ENCODE results near the gene ZNF442.

The ZNF442 gene

DNA sequence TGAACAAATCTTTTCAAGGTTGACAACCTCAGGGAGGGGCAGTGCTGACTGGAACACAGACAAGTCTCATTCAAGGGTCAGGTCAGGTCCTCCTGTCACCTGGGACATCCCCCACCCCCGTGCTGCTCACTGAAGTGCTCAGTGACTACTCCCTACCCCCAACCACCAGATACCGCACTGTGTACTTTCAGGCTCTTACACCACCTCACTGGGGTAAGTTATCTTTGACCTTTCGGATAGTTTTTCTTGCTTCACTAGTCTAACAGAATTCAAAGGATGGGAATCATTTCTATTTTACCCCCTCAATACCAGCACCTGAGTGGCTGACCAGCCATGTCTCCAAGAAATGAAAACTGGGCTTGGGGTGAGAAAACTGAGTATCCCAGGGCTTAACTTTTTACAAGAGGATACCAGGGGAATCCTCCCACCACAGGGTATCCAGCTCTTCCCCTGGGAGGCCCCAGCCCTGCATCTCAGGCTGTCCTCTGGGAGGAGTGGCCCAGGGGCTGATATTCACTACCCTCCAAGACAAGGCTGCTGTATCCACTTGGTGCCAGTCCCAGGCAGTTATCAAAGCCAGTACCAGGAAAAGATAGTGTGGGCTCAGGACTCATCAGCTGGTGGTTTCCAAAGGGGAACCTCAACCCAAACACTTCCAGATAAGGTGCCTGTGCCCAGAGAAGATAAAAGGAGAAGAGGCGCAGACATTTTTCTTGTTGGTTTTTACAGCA is 34.1 kb downstream of the ZNF442 start:
- TF ChIP-seq TAF1 (IDR thresholded peaks at IDR 0.05; ENCODE audit: borderline replicate concordance, insufficient read depth, low read length) (no peak), REST (IDR thresholded peaks at IDR 0.05; ENCODE audit: insufficient read depth in 1 of 2, low read depth in 2 of 2, low read length in 2 of 2) (no peak), SIN3A (IDR thresholded peaks at IDR 0.05; ENCODE audit: borderline replicate concordance, insufficient read depth, low read length) (no peak), POLR2AphosphoS5 (IDR thresholded peaks at IDR 0.05; ENCODE audit: low read depth, low read length) (no peak), FOXP2 (optimal IDR thresholded peaks at IDR 0.05; ENCODE audit: borderline replicate concordance, extremely low read depth, extremely low read length, insufficient read depth) (no peak)

GRCh38 chr19:12330340-12330739 is 35.1 kb downstream of the ZNF442 start:
- TF ChIP-seq POLR2AphosphoS5 (IDR thresholded peaks at IDR 0.05; ENCODE audit: low read depth, low read length) (no peak), TAF1 (IDR thresholded peaks at IDR 0.05; ENCODE audit: borderline replicate concordance, insufficient read depth, low read length) (no peak), SIN3A (IDR thresholded peaks at IDR 0.05; ENCODE audit: borderline replicate concordance, insufficient read depth, low read length) (no peak), FOXP2 (optimal IDR thresholded peaks at IDR 0.05; ENCODE audit: borderline replicate concordance, extremely low read depth, extremely low read length, insufficient read depth) (no peak), REST (IDR thresholded peaks at IDR 0.05; ENCODE audit: insufficient read depth in 1 of 2, low read depth in 2 of 2, low read length in 2 of 2) (no peak)

GRCh38 chr19:12325690-12326089 is 39.8 kb downstream of the ZNF442 start:
- TF ChIP-seq POLR2AphosphoS5 (IDR thresholded peaks at IDR 0.05; ENCODE audit: low read depth, low read length): no peak
- TF ChIP-seq REST (IDR thresholded peaks at IDR 0.05; ENCODE audit: insufficient read depth in 1 of 2, low read depth in 2 of 2, low read length in 2 of 2): no peak
- TF ChIP-seq FOXP2 (optimal IDR thresholded peaks at IDR 0.05; ENCODE audit: borderline replicate concordance, extremely low read depth, extremely low read length, insufficient read depth): no peak
- TF ChIP-seq SIN3A (IDR thresholded peaks at IDR 0.05; ENCODE audit: borderline replicate concordance, insufficient read depth, low read length): no peak
- TF ChIP-seq TAF1 (IDR thresholded peaks at IDR 0.05; ENCODE audit: borderline replicate concordance, insufficient read depth, low read length): no peak

- TF ChIP-seq REST (IDR thresholded peaks at IDR 0.05; ENCODE audit: insufficient read depth in 1 of 2, low read depth in 2 of 2, low read length in 2 of 2) (no peak), POLR2AphosphoS5 (IDR thresholded peaks at IDR 0.05; ENCODE audit: low read depth, low read length) (no peak), FOXP2 (optimal IDR thresholded peaks at IDR 0.05; ENCODE audit: borderline replicate concordance, extremely low read depth, extremely low read length, insufficient read depth) (no peak), SIN3A (IDR thresholded peaks at IDR 0.05; ENCODE audit: borderline replicate concordance, insufficient read depth, low read length) (no peak), TAF1 (IDR thresholded peaks at IDR 0.05; ENCODE audit: borderline replicate concordance, insufficient read depth, low read length) (no peak)
Observed at GRCh38 chr19:12318782-12319413, 46.6 kb downstream of the ZNF442 start.

All from PFSK-1 (cell line).